K562 (cell line): ENCODE measurements around the gene FSTL4.

ENCODE experiments used
- ILF3 ChIP-seq: fragments of 450-650 bp; IDR thresholded peaks from 2 replicates; pipeline ENCODE4 v1.6.1; 2018; ENCODE audit warnings: antibody characterized with exemption, mild to moderate bottlenecking, moderate library complexity, borderline replicate concordance
- KDM2B ChIP-seq: fragments of 250-450 bp; sonication (Bioruptor Pico); IDR thresholded peaks from 2 replicates; pipeline ENCODE4 v1.8.0; 2021; ENCODE audit warnings: mild to moderate bottlenecking, moderate library complexity

DNA sequence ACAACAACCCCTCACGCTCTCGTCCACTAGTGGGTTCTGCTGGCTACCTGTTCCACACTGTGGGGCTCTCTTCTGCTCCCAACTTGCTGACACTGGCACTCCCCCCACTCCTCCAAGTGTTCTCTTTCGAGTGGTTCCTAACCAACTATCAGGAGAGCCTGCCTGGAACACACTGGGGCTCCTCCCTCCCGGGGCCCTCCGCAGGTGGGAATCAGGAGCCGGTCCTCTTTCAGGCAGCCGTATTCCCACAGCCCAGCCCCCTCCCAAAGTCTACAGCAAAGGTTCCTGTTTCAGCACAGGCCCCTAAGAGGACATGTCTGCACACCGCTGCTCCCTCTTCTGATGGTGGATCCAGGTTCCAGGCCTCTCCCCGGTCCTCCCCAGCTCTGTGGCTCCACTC lies 165.9 kb downstream of the FSTL4 start:
- TF ChIP-seq KDM2B (CRISPR knock-in tag) (no peak), ILF3 (no peak)
